NK-92 treated with Interleukin-12 subunit alpha and Interleukin-12 subunit beta, amount 100 ng/mL, for 24 hours (cell line): Measurements from ENCODE around the gene ACSS1.

Experiments used
- DNase-seq: peaks from one replicate; lab custom pipeline; 2025; lab: John Stamatoyannopoulos, UW

Gene ACSS1

GRCh38 chr20:25058847-25059810, 1.2 kb upstream of the ACSS1 start:
- no peak for DNase-seq

- DNase-seq = peak; percentile 76
Observed at GRCh38 chr20:25057234-25058050, 497 bp downstream of the ACSS1 start.

GRCh38 chr20:25056690-25057233, 1.2 kb downstream of the ACSS1 start:
- DNase-seq = no peak

- DNase-seq = no peak
Observed at GRCh38 chr20:25055711-25056495, 2.0 kb downstream of the ACSS1 start.

- DNase-seq = no peak
Observed at GRCh38 chr20:25054995-25055629, 2.8 kb downstream of the ACSS1 start.

- no peak for DNase-seq
Observed at GRCh38 chr20:25054096-25054820, 3.7 kb downstream of the ACSS1 start.

GRCh38 chr20:25053255-25054031, 4.5 kb downstream of the ACSS1 start:
- DNase-seq = no peak

- no peak for DNase-seq
Observed at GRCh38 chr20:25052255-25053194, 5.4 kb downstream of the ACSS1 start.

GRCh38 chr20:25051386-25052155, 6.4 kb downstream of the ACSS1 start:
- no peak for DNase-seq

- DNase-seq = no peak
Observed at GRCh38 chr20:25050501-25051350, 7.2 kb downstream of the ACSS1 start.

GRCh38 chr20:25050082-25050481, 7.9 kb downstream of the ACSS1 start:
- no peak for DNase-seq

- no peak for DNase-seq
Observed at GRCh38 chr20:25049261-25050060, 8.5 kb downstream of the ACSS1 start.

GRCh38 chr20:25048519-25048952, 9.4 kb downstream of the ACSS1 start:
- DNase-seq = no peak

GRCh38 chr20:25047766-25048165, 10.2 kb downstream of the ACSS1 start:
- DNase-seq = no peak

GRCh38 chr20:25046736-25047666, 10.9 kb downstream of the ACSS1 start:
- no peak for DNase-seq
